GM12875 (cell line): Measurements from ENCODE around the gene PRKCA.
"Not testable (repeated sequence)": the region's sequence is repeated elsewhere in the genome, so short reads cannot be mapped to it uniquely, and the experiment has no call there.

Experiments
- H3K4me3 ChIP-seq: one replicate; pipeline ENCODE4 v1.5.1; 2011; ENCODE audit warnings: low read depth, low read length, control low read depth
- TF ChIP-seq, protein P1 (sequence below): IDR thresholded peaks from 2 replicates; pipeline ENCODE4 v1.5.1; 2011; ENCODE audit warnings: low read depth, mild to moderate bottlenecking, control low read depth, inconsistent platforms, low read length, moderate library complexity, borderline replicate concordance; ENCODE audit not compliant: insufficient read depth

Gene PRKCA

DNA sequence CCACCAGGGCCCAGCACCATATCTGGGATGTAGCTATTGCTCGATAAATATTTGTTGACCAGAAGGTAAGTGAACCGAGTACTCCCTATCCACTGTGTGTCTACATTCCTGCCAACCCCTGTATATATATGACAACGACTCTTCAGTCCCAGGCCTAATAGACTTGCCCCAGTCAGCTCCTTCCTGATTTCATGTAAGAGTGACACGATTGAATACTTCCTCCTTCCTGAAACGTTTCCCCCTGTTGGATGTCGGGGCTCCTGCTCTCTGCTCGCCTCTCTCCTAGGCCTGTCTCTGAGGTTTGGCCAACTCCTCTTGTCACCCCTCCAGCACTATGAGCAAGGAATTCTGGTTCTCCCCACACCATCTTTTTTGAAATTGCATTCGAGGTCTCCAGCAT lies 178.9 kb downstream of the PRKCA start:
- TF ChIP-seq, protein P1, sequence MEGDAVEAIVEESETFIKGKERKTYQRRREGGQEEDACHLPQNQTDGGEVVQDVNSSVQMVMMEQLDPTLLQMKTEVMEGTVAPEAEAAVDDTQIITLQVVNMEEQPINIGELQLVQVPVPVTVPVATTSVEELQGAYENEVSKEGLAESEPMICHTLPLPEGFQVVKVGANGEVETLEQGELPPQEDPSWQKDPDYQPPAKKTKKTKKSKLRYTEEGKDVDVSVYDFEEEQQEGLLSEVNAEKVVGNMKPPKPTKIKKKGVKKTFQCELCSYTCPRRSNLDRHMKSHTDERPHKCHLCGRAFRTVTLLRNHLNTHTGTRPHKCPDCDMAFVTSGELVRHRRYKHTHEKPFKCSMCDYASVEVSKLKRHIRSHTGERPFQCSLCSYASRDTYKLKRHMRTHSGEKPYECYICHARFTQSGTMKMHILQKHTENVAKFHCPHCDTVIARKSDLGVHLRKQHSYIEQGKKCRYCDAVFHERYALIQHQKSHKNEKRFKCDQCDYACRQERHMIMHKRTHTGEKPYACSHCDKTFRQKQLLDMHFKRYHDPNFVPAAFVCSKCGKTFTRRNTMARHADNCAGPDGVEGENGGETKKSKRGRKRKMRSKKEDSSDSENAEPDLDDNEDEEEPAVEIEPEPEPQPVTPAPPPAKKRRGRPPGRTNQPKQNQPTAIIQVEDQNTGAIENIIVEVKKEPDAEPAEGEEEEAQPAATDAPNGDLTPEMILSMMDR, result no peak
- no peak overlapping the region for H3K4me3 ChIP-seq

DNA sequence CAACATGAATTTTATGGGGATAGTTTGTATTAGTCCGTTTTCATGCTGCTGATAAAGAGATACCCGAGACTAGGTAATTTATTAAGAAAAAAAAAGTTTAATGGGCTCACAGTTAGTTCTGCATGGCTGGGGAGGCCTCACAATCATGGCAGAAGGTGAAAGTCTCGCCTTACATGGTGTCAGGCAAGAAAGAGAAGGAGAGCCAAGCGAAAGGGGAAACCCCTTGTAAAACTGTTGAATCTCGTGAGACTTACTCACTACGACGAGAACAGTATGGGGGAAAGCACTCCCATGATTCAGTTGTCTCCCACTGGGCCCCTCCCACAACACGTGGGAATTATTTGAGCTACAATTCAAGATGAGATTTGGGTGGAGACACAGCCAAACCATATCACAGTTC lies 181.5 kb downstream of the PRKCA start:
- TF ChIP-seq, protein P1, result no peak

GRCh38 chr17:66485309-66485947 lies 183.0 kb downstream of the PRKCA start:
- no peak overlapping the region for H3K4me3 ChIP-seq
- TF ChIP-seq, protein P1, result no peak

More for the DNA sequence above, 181.5 kb downstream of the PRKCA start:
- no peak overlapping the region for H3K4me3 ChIP-seq

GRCh38 chr17:66487121-66487520 lies 184.7 kb downstream of the PRKCA start:
- no peak overlapping the region for H3K4me3 ChIP-seq
- TF ChIP-seq, protein P1, result no peak

DNA sequence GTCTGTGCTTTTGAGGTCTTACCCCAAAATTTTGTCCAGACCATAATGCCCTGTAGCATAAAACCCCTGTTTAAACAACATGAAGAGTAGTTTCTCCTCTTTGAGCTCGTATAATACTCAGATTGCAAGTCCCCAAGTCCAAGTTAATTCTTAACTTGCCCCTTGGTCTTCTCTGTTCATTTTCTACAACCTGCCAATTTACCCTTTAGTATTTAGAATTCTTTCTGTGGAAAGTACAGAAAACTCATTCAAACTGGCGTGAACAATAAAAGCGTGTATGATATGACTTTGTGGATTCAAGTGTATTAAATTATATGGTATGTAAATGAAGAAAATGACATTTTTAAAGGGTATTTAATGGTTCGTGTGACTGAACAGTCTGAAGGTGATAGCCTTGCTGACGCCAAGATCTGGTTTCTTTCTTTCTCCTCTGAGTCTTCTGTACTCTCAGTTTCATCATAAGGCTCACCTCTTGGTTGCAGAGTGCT lies 185.6 kb downstream of the PRKCA start:
- TF ChIP-seq, protein P1, result no peak
- H3K4me3 ChIP-seq, result no peak overlapping the region

DNA sequence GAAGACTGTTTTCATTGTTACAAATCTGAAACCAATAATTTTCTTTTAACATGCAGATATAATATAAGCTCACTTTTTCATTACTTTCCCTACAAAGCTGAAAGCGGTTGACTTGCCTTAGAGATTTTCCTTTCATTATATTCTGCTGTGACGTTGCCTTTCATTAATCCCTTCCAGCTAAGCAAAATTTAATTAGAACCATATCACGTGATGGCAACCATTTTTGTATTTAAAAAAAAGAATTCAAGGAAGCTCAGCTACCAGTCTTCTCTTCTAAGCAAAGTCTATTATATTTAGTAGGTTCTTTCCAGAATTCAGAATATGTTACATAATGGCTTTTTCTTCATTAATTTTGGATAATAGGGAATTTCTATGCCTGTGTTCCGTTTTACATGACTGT lies 186.5 kb downstream of the PRKCA start:
- TF ChIP-seq, protein P1, result no peak
- H3K4me3 ChIP-seq, result no peak overlapping the region

- not testable (repeated sequence) for H3K4me3 ChIP-seq
These were observed 187.2 kb downstream of the PRKCA start for GRCh38 chr17:66489576-66489975.
